Keratinocyte (primary cell): Measurements from ENCODE around the gene NCOA3. TPM values are rescaled to one million over a fixed set of nuclear protein-coding genes. Genes with fewer than 3 reads are reported as not detected.

Experiments
- DNase-seq: peaks from one replicate; pipeline ENCODE4 v3.0.0-alpha.2; 2011; ENCODE audit warnings: low read depth, missing footprints, low spot score
- FAIRE-seq: peaks from 2 replicates; lab custom pipeline; 2011; peaks lifted over from hg19 to GRCh38; lab: Jason Lieb, UNC
- H2AFZ ChIP-seq: 2 replicates; pipeline ENCODE4 v1.6.0; 2012; ENCODE audit warnings: low read length, control low read depth, inconsistent platforms; ENCODE audit not compliant: control insufficient read depth
- H3K27ac ChIP-seq: 2 replicates; pipeline ENCODE4 v1.5.1; 2011; ENCODE audit warnings: low read length; ENCODE audit not compliant: control insufficient read depth, insufficient read depth
- H3K27me3 ChIP-seq: 3 replicates; pipeline ENCODE4 v1.6.0; 2011; ENCODE audit warnings: low read length; ENCODE audit not compliant: control insufficient read depth, insufficient read depth; ENCODE audit errors: extremely low read depth
- H3K36me3 ChIP-seq, 2 experiments: 2 replicates in 1 of 2; 3 replicates in 1 of 2; pipeline ENCODE4 v1.5.1; 2011; ENCODE audit warnings: low read length in 2 of 2, mild to moderate bottlenecking in 1 of 2; ENCODE audit not compliant: control insufficient read depth in 2 of 2, insufficient read depth in 2 of 2; ENCODE audit errors: extremely low read depth in 1 of 2
- H3K4me1 ChIP-seq: 3 replicates; pipeline ENCODE4 v1.5.1; 2011; ENCODE audit warnings: low read length; ENCODE audit not compliant: control insufficient read depth, insufficient read depth; ENCODE audit errors: extremely low read depth
- H3K4me2 ChIP-seq: 3 replicates; pipeline ENCODE4 v1.6.0; 2011; ENCODE audit warnings: low read depth, low read length; ENCODE audit not compliant: control insufficient read depth, insufficient read depth; ENCODE audit errors: extremely low read depth
- H3K4me3 ChIP-seq, 3 experiments: fragments of 200-600 bp in 1 of 3; sonication (generic) in 1 of 3; 2 replicates in 2 of 3; 3 replicates in 1 of 3; pipeline ENCODE4 v1.5.1; 2011 to 2016; ENCODE audit warnings: low read length in 3 of 3, mild to moderate bottlenecking in 3 of 3, control low read depth in 2 of 3, inconsistent platforms in 1 of 3, low read depth in 1 of 3, mixed read lengths in 1 of 3, mixed run types in 1 of 3, moderate library complexity in 1 of 3; ENCODE audit not compliant: control insufficient read depth in 2 of 3, insufficient read depth in 2 of 3; ENCODE audit errors: extremely low read depth in 1 of 3
- H3K79me2 ChIP-seq: 2 replicates; pipeline ENCODE4 v1.6.0; 2012; ENCODE audit warnings: low read length; ENCODE audit not compliant: control insufficient read depth, insufficient read depth
- H3K9ac ChIP-seq: 3 replicates; pipeline ENCODE4 v1.6.0; 2011; ENCODE audit warnings: low read length; ENCODE audit not compliant: control insufficient read depth, insufficient read depth; ENCODE audit errors: extremely low read depth
- H3K9me1 ChIP-seq: 3 replicates; pipeline ENCODE4 v1.6.0; 2011; ENCODE audit warnings: low read length; ENCODE audit not compliant: control insufficient read depth, insufficient read depth; ENCODE audit errors: extremely low read depth
- H3K9me3 ChIP-seq: 2 replicates; pipeline ENCODE4 v1.5.1; 2012; ENCODE audit warnings: low read depth, low read length; ENCODE audit not compliant: control insufficient read depth
- H4K20me1 ChIP-seq: 3 replicates; pipeline ENCODE4 v1.6.0; 2011; ENCODE audit warnings: low read length; ENCODE audit not compliant: control insufficient read depth, insufficient read depth; ENCODE audit errors: extremely low read depth
- CTCF ChIP-seq, 3 experiments: IDR thresholded peaks in 1 of 3; conservative IDR thresholded peaks in 1 of 3; optimal IDR thresholded peaks in 1 of 3; 2 replicates in 2 of 3; 3 replicates in 1 of 3; pipeline versions ENCODE3 to v1.5.1; 2011; ENCODE audit warnings: low read length in 3 of 3, mild to moderate bottlenecking in 3 of 3, moderate library complexity in 2 of 3, control low read depth in 1 of 3, inconsistent platforms in 1 of 3; ENCODE audit not compliant: insufficient read depth in 2 of 3; ENCODE audit errors: extremely low read depth in 1 of 3
- EZH2 ChIP-seq: IDR thresholded peaks from one replicate; pipeline ENCODE4 v1.6.1; 2012; ENCODE audit warnings: inconsistent platforms, mild to moderate bottlenecking, low read length, moderate library complexity
- dilution Hi-C: fragments of 300-500 bp; cut with MboI; formaldehyde crosslinking; loops from one replicate; pipeline ENCODE4 v1.7.0; 2020; ENCODE audit warnings: low sequenced_read_pairs; ENCODE audit not compliant: extremely low pct_ligation_motif_present
- polyA plus RNA-seq, 5 experiments: library from polyadenylated mRNA; depleted of rRNA in 3 of 5; stranded (reverse) in 3 of 5; stranded (forward) in 1 of 5; unstranded in 1 of 5; fragments of >200 nt; gene quantifications; 1 replicate in 1 of 5; 2 replicates in 3 of 5; 3 replicates in 1 of 5; pipeline versions ENCODE4 v1.2.1 to v1.2.3, GENCODE V29; 2011 to 2012; ENCODE audit warnings: missing spikeins in 2 of 5, low read depth in 1 of 5, low replicate concordance in 1 of 5

The NCOA3 gene
- polyA plus RNA-seq, 1 donor (not counting 4 experiments of a cell fraction or from before 2014, with no cell fraction given) = 25.8 TPM

DNA sequence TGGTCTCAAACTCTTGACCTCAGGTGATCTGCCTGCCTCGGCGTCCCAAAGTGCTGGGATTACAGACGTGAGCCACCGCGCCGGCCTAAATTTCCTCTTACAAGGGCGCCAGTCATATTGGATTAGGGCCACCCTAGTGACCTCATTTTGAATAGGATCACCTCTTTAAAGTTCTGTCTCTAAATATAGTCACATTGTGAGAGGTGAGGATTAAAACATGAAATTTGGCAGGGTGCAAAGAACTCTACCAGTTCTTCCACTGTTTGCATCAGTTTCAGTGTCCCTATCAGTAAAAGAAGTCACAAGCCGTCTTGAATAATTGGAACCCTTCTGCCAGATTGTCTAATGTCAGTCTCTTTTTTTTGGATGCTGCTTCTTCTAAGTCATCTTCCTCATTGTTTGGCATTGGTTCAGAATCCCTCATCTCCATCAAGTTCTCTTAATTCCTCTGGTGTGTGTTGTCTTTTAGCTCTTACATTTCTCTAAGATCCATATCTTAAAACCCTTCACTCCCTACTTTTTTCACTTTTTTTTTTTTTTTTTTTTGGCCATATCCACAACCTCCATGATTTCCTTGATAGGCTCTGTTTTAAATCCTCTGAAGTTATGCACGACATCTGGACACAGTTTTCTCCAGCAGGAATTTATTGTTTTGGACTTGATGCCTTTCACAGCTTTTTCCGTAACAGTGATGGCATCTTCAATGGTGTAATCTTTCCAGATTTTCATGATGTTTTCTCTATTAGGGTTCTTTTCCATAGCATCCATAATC is 56.8 kb downstream of the NCOA3 start:
- dilution Hi-C loops = no loop called here
- H3K27me3 ChIP-seq = no peaks in the 10 kb centered on the region
- TF ChIP-seq CTCF (optimal IDR thresholded peaks at IDR 0.05 in 1 of 3, IDR thresholded peaks at IDR 0.05 in 1 of 3, conservative IDR thresholded peaks at IDR 0.05 in 1 of 3; ENCODE audit: extremely low read depth in 1 of 3, insufficient read depth in 2 of 3, low read length in 3 of 3) (no peak), EZH2 (no peak)
- no peaks in the 10 kb centered on the region for H3K4me1 ChIP-seq
- H3K36me3 ChIP-seq = no peaks in the 10 kb centered on the region
- H3K27ac ChIP-seq = no peak overlapping the region
- DNase-seq (no peak), FAIRE-seq (no peak)
- H3K9me3 ChIP-seq = no peaks in the 10 kb centered on the region
- H4K20me1 ChIP-seq = no peaks in the 10 kb centered on the region
- no peak overlapping the region for H3K4me3 ChIP-seq
- peaks cover 53% of the 10 kb centered on the region for H3K79me2 ChIP-seq
- no peak overlapping the region for H3K4me2 ChIP-seq
- H2AFZ ChIP-seq = no peak overlapping the region
- no peak overlapping the region for H3K9ac ChIP-seq
- H3K9me1 ChIP-seq = no peaks in the 10 kb centered on the region

- FAIRE-seq (no peak), DNase-seq (no peak)
- H3K27me3 ChIP-seq = no peaks in the 10 kb centered on the region
- H3K4me1 ChIP-seq = peaks cover 2% of the 10 kb centered on the region
- no peaks in the 10 kb centered on the region for H3K36me3 ChIP-seq
- H3K9me1 ChIP-seq = no peaks in the 10 kb centered on the region
- no peak overlapping the region for H3K27ac ChIP-seq
- no peak overlapping the region for H3K4me2 ChIP-seq
- H3K79me2 ChIP-seq = peaks cover 58% of the 10 kb centered on the region
- TF ChIP-seq CTCF (optimal IDR thresholded peaks at IDR 0.05 in 1 of 3, IDR thresholded peaks at IDR 0.05 in 1 of 3, conservative IDR thresholded peaks at IDR 0.05 in 1 of 3; ENCODE audit: extremely low read depth in 1 of 3, insufficient read depth in 2 of 3, low read length in 3 of 3) = no peak
- TF ChIP-seq EZH2 = no peak
- H4K20me1 ChIP-seq = no peaks in the 10 kb centered on the region
- H2AFZ ChIP-seq = no peak overlapping the region
- no peaks in the 10 kb centered on the region for H3K9me3 ChIP-seq
- dilution Hi-C loops = no loop called here
- H3K9ac ChIP-seq = no peak overlapping the region
- no peak overlapping the region for H3K4me3 ChIP-seq
Measured at GRCh38 chr20:47559141-47559540, 57.5 kb downstream of the NCOA3 start.
